Natural killer cell treated with Interleukin-12 subunit alpha and Interleukin-12 subunit beta and Interleukin-15 and Interleukin-18, amount 100 ng/mL, for 72 hours (primary cell): ENCODE results near the gene DSP. TPM values are rescaled to one million over a fixed set of nuclear protein-coding genes. Genes with fewer than 3 reads are reported as not detected.

Experiments used
- ATAC-seq, 2 donors: fragments of 150-1000 bp; cut with Tn5 transposase in 1 of 2; sonication (Bioruptor Pico), chemical (Tn5 transposase) in 1 of 2; 2 replicates each; pipeline ENCODE4 v1.10.0; 2021
- DNase-seq: peaks from one replicate; pipeline ENCODE4 v3.0.0; 2022; ENCODE audit warnings: low spot score
- H3K27ac Mint-ChIP-seq, 2 donors: 1 replicate in 1 of 2; 2 replicates in 1 of 2; pipeline ENCODE4 v1.8.0; 2022; ENCODE audit warnings: mixed read lengths in 2 of 2, mild to moderate bottlenecking in 1 of 2, moderate library complexity in 1 of 2
- H3K27me3 Mint-ChIP-seq, 2 donors: 1 replicate in 1 of 2; 2 replicates in 1 of 2; pipeline ENCODE4 v1.8.0; 2022; ENCODE audit warnings: mixed read lengths in 2 of 2
- H3K36me3 Mint-ChIP-seq: one replicate; pipeline ENCODE4 v1.8.0; 2022; ENCODE audit warnings: mixed read lengths
- H3K4me1 Mint-ChIP-seq, 2 donors: 1 replicate in 1 of 2; 2 replicates in 1 of 2; pipeline ENCODE4 v1.8.0; 2022; ENCODE audit warnings: low read depth in 2 of 2, mixed read lengths in 2 of 2, mild to moderate bottlenecking in 1 of 2
- H3K4me3 Mint-ChIP-seq: one replicate; pipeline ENCODE4 v1.8.0; 2022; ENCODE audit warnings: mixed read lengths
- H3K9me3 Mint-ChIP-seq: 2 replicates; pipeline ENCODE4 v1.8.0; 2022; ENCODE audit warnings: mixed read lengths
- total RNA-seq, 2 donors: library from RNA; stranded (reverse); gene quantifications; one replicate each; pipeline ENCODE4 v1.2.3, GENCODE V29; 2022

Gene DSP
- total RNA-seq, 2 donors from 2014 or later, result not detected

DNA sequence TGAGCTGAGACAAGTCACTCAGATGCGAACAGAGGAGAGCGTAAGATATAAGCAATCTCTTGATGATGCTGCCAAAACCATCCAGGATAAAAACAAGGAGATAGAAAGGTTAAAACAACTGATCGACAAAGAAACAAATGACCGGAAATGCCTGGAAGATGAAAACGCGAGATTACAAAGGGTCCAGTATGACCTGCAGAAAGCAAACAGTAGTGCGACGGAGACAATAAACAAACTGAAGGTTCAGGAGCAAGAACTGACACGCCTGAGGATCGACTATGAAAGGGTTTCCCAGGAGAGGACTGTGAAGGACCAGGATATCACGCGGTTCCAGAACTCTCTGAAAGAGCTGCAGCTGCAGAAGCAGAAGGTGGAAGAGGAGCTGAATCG, 39.1 kb downstream of the DSP start:
- H3K27ac Mint-ChIP-seq, result no peak overlapping the region
- no peaks in the 10 kb centered on the region for H3K9me3 Mint-ChIP-seq
- no peak overlapping the region for H3K4me3 Mint-ChIP-seq
- no peaks in the 10 kb centered on the region for H3K4me1 Mint-ChIP-seq
- no peaks in the 10 kb centered on the region for H3K36me3 Mint-ChIP-seq
- peaks cover 13 to 16% of the 10 kb centered on the region in 2 donors for H3K27me3 Mint-ChIP-seq
- DNase-seq (no peak), ATAC-seq (no peak)

DNA sequence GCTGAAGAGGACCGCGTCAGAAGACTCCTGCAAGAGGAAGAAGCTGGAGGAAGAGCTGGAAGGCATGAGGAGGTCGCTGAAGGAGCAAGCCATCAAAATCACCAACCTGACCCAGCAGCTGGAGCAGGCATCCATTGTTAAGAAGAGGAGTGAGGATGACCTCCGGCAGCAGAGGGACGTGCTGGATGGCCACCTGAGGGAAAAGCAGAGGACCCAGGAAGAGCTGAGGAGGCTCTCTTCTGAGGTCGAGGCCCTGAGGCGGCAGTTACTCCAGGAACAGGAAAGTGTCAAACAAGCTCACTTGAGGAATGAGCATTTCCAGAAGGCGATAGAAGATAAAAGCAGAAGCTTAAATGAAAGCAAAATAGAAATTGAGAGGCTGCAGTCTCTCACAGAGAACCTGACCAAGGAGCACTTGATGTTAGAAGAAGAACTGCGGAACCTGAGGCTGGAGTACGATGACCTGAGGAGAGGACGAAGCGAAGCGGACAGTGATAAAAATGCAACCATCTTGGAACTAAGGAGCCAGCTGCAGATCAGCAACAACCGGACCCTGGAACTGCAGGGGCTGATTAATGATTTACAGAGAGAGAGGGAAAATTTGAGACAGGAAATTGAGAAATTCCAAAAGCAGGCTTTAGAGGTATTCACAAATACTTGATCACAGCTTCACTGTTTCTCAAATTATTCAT, 39.6 kb downstream of the DSP start:
- H3K36me3 Mint-ChIP-seq, result no peaks in the 10 kb centered on the region
- DNase-seq (no peak), ATAC-seq (no peak)
- H3K4me3 Mint-ChIP-seq, result no peak overlapping the region
- no peaks in the 10 kb centered on the region for H3K9me3 Mint-ChIP-seq
- H3K27me3 Mint-ChIP-seq, result peaks cover 13 to 16% of the 10 kb centered on the region in 2 donors
- H3K4me1 Mint-ChIP-seq, result no peaks in the 10 kb centered on the region
- H3K27ac Mint-ChIP-seq, result no peak overlapping the region

DNA sequence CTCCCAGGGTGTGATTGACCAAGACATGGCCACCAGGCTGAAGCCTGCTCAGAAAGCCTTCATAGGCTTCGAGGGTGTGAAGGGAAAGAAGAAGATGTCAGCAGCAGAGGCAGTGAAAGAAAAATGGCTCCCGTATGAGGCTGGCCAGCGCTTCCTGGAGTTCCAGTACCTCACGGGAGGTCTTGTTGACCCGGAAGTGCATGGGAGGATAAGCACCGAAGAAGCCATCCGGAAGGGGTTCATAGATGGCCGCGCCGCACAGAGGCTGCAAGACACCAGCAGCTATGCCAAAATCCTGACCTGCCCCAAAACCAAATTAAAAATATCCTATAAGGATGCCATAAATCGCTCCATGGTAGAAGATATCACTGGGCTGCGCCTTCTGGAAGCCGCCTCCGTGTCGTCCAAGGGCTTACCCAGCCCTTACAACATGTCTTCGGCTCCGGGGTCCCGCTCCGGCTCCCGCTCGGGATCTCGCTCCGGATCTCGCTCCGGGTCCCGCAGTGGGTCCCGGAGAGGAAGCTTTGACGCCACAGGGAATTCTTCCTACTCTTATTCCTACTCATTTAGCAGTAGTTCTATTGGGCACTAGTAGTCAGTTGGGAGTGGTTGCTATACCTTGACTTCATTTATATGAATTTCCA, 43.9 kb downstream of the DSP start:
- H3K36me3 Mint-ChIP-seq, result no peaks in the 10 kb centered on the region
- ATAC-seq, result no peak
- no peak overlapping the region for H3K4me3 Mint-ChIP-seq
- peaks cover 9 to 12% of the 10 kb centered on the region in 2 donors for H3K27me3 Mint-ChIP-seq
- H3K27ac Mint-ChIP-seq, result no peak overlapping the region
- no peaks in the 10 kb centered on the region for H3K9me3 Mint-ChIP-seq
- no peak for DNase-seq
- H3K4me1 Mint-ChIP-seq, result peaks cover 11% of the 10 kb centered on the region in 2 donors

DNA sequence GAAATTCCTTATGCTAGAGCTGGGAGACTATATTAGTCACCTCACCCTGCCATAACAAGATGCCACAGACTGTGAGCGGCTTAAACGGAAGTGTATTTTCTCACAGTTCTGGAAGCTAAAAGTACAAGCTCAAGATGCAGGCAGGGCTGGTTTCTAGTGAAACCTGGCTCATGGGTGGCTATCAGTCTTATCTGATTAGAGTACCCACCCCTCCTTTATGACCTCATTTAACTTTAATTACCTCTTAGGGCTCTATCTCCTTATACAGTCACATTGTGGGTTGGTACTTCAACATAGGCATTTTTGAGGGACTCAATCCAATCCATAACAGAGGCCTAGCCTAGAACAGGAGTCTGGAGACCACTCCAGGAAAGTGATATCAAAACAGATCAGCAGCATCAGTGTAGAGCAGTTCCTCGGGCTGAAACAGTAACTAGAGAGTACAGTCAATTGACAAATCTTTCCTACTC, 46.2 kb downstream of the DSP start:
- H3K4me3 Mint-ChIP-seq, result no peak overlapping the region
- DNase-seq (no peak), ATAC-seq (no peak)
- peaks cover 27 to 31% of the 10 kb centered on the region in 2 donors for H3K4me1 Mint-ChIP-seq
- H3K9me3 Mint-ChIP-seq, result no peaks in the 10 kb centered on the region
- no peaks in the 10 kb centered on the region for H3K36me3 Mint-ChIP-seq
- no peak overlapping the region for H3K27ac Mint-ChIP-seq
- H3K27me3 Mint-ChIP-seq, result peaks cover 4 to 9% of the 10 kb centered on the region in 2 donors

DNA sequence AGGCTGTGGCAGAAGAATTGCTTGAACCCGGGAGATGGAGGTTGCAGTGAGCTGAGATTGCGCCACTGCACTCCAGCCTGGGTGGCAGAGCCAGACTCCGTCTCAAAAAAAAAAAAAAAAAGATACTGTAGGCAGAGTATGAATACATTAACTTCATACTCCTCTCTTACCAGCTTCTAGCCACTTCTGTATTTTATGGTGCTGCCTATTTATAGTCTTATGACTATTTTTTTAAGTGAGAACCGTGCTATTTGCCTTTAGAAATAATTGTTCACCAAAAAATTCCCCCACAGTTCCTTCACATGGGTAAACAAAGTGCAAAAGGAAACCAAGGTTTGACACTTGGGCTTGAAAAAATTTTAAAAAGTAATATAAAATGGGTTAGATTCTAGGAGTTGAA, 47.0 kb downstream of the DSP start:
- Mint-ChIP-seq H3K9me3 (no peaks in the 10 kb centered on the region), H3K27ac (no peak overlapping the region)

DNA sequence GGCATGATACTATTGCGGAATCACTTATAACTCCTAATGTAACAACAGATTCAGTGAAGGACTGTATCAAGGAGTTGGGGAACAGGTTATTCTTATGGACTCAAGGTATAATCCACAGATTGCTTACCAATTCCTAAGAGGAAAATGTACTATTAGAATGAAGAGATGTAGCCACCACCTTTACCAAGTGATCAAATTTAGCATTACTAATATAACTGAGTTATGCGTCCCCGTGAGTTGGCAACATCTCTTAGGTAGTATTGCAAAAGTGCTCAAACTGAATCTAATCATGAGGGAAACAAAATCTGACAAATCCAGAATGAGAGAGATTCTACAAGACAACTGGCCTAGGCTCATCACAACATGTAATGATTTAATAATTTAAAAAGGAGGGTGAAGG, 47.8 kb downstream of the DSP start:
- peak overlapping the region; percentile 75 to 94 for H3K27ac Mint-ChIP-seq

More for the DNA sequence above, 47.0 kb downstream of the DSP start:
- H3K4me1 Mint-ChIP-seq, result peaks cover 34 to 39% of the 10 kb centered on the region in 2 donors
- no peaks in the 10 kb centered on the region for H3K36me3 Mint-ChIP-seq
- DNase-seq, result no peak
- peaks cover 0 to 7% of the 10 kb centered on the region in 2 donors for H3K27me3 Mint-ChIP-seq
- no peak for ATAC-seq
- no peak overlapping the region for H3K4me3 Mint-ChIP-seq

DNA sequence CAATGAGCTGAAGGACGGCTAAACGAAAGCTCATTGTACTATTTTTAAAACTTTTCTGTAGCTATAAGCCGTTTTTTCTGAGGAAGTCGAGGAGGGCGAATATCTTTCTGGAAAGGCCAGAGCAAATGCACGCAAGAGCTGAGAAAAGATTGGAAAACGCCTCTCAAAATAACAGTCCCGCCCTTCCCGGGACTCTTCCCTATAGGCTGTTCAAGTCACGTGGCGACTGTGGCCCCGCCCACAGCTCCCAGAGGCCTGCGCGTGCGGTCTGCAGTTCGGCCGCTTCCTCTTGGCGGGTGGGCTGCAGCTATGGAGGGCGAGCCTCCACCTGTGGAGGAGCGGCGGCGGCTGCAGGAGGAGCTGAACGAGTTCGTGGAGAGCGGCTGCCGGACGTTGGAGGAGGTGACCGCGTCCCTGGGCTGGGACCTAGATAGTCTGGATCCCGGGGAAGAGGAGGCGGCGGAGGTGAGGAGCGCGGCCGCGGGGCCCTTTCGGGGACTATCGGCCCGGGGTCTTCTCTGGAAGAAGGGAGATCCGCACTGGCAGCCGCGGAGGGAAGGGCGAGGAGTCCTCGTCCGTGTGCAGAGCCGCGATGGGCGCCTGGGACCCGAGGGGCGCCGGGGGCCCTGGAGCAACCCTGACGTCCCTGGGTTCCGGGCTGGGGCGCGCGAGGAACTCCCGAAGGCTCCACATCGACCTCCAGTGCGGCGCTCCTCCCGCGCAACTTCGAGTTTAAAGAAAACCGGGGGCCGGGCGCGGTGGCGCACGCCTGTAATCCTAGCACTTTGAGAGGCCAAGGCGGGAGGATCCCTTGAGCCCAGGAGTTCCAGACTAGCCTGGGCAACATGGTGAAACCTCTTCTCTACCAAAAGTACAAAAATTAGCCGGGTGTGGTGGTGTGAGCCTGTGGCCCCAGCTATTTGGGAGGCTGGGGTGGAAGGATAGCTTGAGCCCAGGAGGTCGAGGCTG, 48.8 kb downstream of the DSP start, which contains the start of gene SNRNP48:
TSS of gene SNRNP48 (plus strand) at position 250 of the 969 bp plus-strand sequence. CDS start at position 310, 60 bp downstream.
- Mint-ChIP-seq H3K4me3 (peak within 1 kb of the TSS; percentile 96), H3K27me3 (peaks cover 0 to 2% of the 10 kb centered on the region in 2 donors), H3K9me3 (no peaks in the 10 kb centered on the region), H3K27ac (peak within 1 kb of the TSS; percentile 75 to 94), H3K36me3 (no peaks in the 10 kb centered on the region), H3K4me1 (peaks cover 34 to 39% of the 10 kb centered on the region in 2 donors)
- ATAC-seq (peak; percentile 100), DNase-seq (peak; percentile 92)

More for the DNA sequence above, 47.8 kb downstream of the DSP start:
- Mint-ChIP-seq H3K4me1 (peaks cover 34 to 39% of the 10 kb centered on the region in 2 donors), H3K36me3 (no peaks in the 10 kb centered on the region), H3K27me3 (peaks cover 0 to 6% of the 10 kb centered on the region in 2 donors), H3K4me3 (peak overlapping the region; percentile 96), H3K9me3 (no peaks in the 10 kb centered on the region)
- ATAC-seq (no peak), DNase-seq (no peak)

DNA sequence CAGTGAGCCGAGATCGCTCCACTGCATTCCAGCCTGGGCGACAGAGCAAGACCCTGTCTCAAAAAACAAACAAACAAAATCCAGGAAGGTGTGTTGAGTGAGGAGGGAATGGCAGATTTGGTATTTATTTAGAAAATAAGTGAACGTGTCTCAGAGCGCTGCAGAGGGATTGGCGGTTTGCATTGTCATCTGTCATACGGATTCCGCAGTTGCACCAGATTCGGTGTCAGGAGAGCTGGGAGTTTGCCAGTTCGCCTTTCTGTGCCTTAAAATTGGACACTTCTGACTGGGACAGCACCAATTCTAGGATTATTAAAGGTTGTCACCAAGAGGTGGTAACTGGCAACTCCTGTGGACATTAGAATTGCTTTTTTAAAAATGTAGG, 49.4 kb downstream of the DSP start:
- Mint-ChIP-seq H3K27me3 (peaks cover 0 to 2% of the 10 kb centered on the region in 2 donors), H3K4me1 (peaks cover 34 to 39% of the 10 kb centered on the region in 2 donors), H3K9me3 (no peaks in the 10 kb centered on the region), H3K27ac (peak overlapping the region; percentile 75 to 94), H3K36me3 (no peaks in the 10 kb centered on the region), H3K4me3 (peak overlapping the region; percentile 96)
- DNase-seq (no peak), ATAC-seq (no peak)

DNA sequence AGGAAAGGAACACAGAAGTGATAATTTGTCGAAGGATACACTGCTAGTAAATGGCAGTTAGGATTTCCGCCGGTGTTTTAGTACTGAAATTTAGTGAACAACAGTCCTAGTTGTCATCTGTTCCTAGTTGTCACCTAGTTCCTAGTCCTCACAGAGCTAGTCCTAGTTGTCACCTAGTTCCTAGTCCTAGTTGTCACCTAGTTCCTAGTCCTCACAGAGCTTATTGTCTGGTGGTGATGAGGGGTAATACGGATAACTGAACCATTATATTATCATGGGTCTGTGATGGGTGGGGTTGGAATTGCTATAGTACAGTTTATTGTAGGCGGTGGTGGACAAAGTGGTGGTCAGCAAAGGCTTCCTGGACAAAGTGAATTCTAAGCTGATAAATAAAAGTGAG, 50.3 kb downstream of the DSP start:
- Mint-ChIP-seq H3K27me3 (peaks cover 0 to 2% of the 10 kb centered on the region in 2 donors), H3K36me3 (no peaks in the 10 kb centered on the region), H3K4me1 (peaks cover 34 to 39% of the 10 kb centered on the region in 2 donors), H3K27ac (no peak overlapping the region), H3K9me3 (no peaks in the 10 kb centered on the region), H3K4me3 (peak overlapping the region; percentile 96)
- ATAC-seq, result no peak
- no peak for DNase-seq

DNA sequence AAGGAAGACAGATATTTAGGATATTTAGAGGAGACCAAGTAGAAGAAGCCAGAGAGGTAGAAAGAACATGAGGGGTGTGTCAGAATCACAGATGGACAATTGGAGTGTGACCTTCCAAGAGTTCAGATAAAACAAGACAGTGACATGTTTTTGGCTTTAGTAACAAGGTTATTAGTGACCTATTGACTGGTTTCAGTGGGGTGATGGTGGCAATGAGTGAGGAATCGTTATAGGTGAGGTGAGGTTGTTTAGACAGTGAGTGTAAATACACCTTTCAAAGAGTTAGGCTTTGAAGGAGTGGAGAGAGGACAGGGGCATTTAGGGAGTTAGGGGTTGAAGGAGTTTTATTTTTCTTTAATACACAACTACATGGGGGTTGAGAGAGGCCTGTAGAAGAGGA, 51.8 kb downstream of the DSP start:
- Mint-ChIP-seq H3K4me1 (peaks cover 34 to 39% of the 10 kb centered on the region in 2 donors), H3K27me3 (no peaks in the 10 kb centered on the region), H3K27ac (no peak overlapping the region), H3K4me3 (no peak overlapping the region), H3K36me3 (no peaks in the 10 kb centered on the region), H3K9me3 (no peaks in the 10 kb centered on the region)
- DNase-seq (no peak), ATAC-seq (no peak)

DNA sequence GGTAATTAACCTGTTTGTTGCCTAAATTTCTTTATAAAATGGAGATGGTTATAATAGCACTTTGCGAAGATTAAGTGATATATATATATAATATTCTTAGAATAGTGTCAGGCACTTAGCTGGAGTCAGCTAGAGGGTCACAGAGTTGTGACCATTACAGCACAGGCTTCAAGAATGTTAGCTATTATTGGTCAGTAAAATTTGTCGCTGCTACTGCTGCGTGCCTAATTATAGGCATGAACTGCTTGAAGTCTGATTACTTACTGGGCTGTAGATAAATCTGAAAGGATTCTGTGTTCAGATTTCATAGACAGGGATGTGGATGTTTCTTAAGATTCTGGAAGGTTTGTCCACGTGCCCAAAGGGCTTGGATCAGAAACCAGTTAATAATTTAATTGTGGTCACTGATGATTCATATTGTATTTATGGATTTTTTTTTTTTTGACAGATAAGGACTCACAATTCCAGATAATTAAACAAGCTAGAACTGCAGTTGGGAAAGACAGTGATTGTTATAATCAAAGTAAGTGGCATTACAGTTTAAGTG, 53.2 kb downstream of the DSP start:
- no peaks in the 10 kb centered on the region for H3K9me3 Mint-ChIP-seq
- no peaks in the 10 kb centered on the region for H3K36me3 Mint-ChIP-seq
- H3K4me3 Mint-ChIP-seq, result no peak overlapping the region
- no peak for ATAC-seq
- no peak overlapping the region for H3K27ac Mint-ChIP-seq
- no peak for DNase-seq
- H3K4me1 Mint-ChIP-seq, result peaks cover 28 to 32% of the 10 kb centered on the region in 2 donors
- no peaks in the 10 kb centered on the region for H3K27me3 Mint-ChIP-seq

DNA sequence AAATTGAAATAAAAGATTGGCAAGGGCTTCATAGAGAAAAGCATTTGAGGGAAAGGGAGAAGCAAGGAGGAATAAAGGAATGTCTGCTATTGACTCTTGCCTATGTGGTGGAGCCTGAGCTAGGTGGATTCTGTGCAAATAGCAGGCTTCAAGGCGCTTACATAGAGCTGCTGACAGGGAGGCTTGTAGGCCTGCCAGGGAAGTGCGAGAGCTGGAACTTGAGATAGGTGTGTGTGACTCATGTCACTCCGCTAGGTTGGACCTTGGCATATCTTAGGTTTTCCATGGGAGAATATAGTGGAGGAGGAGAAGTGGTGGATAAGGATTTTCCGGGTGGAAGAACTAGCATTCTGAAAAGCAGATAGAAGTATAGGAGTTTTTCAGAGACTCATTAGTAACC, 62.5 kb downstream of the DSP start:
- Mint-ChIP-seq H3K4me1 (peaks cover 4 to 5% of the 10 kb centered on the region in 2 donors), H3K9me3 (no peaks in the 10 kb centered on the region), H3K4me3 (no peak overlapping the region), H3K36me3 (peaks cover 44% of the 10 kb centered on the region), H3K27ac (no peak overlapping the region), H3K27me3 (no peaks in the 10 kb centered on the region)
- ATAC-seq (no peak), DNase-seq (no peak)

DNA sequence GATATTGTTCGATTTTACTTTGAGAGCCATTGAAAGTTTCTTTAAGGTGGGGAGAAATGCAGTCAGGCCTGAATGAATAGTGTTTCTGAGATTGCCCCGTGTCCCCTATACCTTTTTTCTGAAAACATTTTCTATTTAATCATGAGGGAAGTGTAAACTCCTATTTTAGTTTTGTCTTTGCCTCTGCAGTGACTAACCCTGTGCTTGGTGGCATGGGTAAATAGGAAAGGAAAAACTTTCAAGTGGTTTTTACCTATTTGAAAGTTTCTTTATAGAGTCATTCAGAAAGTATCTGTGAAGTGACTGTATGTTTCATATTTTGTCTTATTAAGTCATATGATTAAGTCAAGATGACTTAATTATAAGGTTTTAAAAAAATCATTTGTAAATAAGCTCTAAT, 63.0 kb downstream of the DSP start:
- Mint-ChIP-seq H3K4me3 (no peak overlapping the region), H3K27me3 (no peaks in the 10 kb centered on the region), H3K36me3 (peaks cover 44% of the 10 kb centered on the region), H3K27ac (no peak overlapping the region), H3K9me3 (no peaks in the 10 kb centered on the region), H3K4me1 (peaks cover 4 to 5% of the 10 kb centered on the region in 2 donors)
- DNase-seq (no peak), ATAC-seq (no peak)
